Skin epidermis (tissue), 12 donors: ENCODE results near the gene SFI1.
"Not testable (repeated sequence)": the region's sequence is repeated elsewhere in the genome, so short reads cannot be mapped to it uniquely, and the experiment has no call there.

Source experiments
- H3K27ac ChIP-seq, 21 experiments: fragments of 200-600 bp; sonication (generic) in 11 of 21; one replicate each; pipeline ENCODE4 v1.5.0; 2020; ENCODE audit warnings: mild to moderate bottlenecking in 3 of 21, inconsistent platforms in 2 of 21, moderate library complexity in 2 of 21
- H3K4me3 ChIP-seq, 7 experiments: fragments of 200-600 bp; sonication (generic) in 2 of 7; one replicate each; pipeline ENCODE4 v1.5.0; 2020; ENCODE audit warnings: inconsistent platforms in 2 of 7, mild to moderate bottlenecking in 2 of 7, moderate library complexity in 1 of 7

SFI1 gene

DNA sequence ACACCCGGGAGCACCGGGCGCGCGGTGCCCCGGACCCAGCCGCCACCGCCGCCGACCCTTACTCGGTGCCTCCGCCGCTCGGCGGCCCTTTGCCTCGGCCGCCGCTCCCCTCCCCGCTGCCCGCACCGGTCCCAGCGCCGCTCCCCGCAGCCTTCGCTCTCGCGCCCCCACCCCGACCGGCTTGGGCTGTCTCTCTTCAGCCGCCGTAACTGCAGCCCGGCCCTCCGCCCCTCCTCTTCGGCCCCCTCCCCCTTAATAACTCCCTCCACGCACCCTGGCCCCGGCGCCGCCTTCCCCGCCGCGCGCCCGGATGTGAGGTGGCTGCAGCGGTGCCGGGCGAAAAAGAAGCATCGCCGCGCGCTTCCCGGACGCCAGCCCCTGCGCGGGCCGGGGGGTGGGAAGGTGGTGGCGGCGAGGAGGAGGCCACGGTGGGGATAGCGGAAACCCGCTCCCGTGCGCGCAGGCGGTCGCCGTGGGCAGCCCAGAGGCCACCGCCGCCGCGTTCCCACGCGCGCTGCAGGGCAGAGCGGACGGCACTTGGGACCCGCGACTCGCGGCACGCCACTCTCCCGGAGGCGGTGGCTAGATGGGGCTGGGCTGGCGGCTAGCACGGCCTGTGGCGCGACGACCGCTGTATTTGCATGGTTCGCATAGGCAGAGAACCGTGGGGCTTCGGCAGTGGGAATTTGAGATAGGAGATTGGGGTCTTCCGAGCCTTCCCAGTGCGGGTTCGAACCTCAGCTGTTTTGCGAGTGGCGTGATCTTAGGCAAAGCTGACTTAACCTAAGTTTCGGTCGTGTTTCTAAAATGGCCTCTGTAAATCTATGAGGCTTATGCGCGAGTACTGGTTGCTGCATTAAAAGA is 6.5 kb upstream of the SFI1 start, which contains the start of gene EIF4ENIF1:
Gene EIF4ENIF1 (minus strand): TSS at position 211 of the 864 bp plus-strand sequence. CDS start 1,124 bp downstream, outside the sequence.
- peak within 1 kb of the TSS; percentile 75 to 100 (median 98) for H3K27ac ChIP-seq
- peak within 1 kb of the TSS; percentile 62 to 89 (median 70) for H3K4me3 ChIP-seq

DNA sequence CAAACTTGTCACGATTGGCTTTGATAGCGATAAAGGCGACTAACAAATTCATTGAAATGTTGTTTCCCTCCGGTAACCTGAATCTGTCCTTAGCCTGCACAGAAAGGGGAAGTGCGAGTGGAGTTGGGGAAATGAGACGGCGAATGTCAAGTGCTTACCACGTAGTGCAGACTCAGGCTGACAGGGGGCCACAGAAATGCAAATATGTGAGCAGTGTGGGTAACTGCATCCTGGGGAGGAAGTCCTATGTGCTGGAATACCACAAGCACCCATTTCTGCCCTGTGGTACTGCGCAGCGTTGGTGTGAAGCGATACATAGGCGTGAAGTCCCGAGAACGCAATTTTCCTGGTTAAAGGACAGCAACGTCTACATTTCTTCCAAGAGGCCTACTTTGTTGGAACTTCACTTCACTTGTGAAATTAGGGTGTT is 5.8 kb upstream of the SFI1 start:
- H3K4me3 ChIP-seq = peak overlapping the region; percentile 62 to 89 (median 70)
- peak overlapping the region; percentile 75 to 100 (median 98) for H3K27ac ChIP-seq

DNA sequence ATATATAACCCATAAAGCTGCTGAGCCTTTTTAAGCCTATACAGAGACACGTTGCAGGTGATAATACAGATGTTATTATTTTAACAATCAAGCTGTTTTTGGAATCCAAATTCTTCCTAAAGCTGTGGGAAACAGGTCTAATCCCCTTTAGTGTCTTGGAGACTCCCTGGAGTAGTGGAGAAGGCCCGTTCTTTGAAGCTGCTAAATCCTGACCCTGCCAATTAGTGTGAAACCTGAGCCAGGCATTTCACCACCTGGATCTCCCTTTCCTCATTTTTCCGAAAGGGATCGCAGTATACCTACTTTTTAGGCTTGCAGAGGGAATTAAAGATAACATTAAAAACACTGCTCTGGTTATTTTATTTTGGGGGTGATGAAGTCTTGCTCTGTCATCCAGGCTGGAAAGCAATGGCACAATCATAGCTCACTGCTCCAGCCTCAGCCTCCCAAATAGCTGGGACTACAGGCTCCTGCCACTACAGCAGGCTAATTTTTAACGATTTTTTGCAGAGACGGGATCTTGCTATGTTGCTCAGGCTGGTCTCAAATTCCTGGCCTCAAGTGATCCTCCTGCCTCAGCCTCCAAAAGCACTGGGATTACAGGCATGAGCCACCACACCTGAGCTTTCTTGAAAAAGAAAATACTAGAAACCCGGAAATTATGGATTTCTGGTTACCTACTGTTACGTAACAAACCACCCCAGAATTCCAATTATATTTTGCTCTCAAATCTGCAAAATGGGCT is 4.9 kb upstream of the SFI1 start:
- H3K4me3 ChIP-seq = peak overlapping the region in 2 of 7 experiments; percentile 80 to 81
- peak overlapping the region in 19 of 21 experiments; percentile 4 to 100 (median 98) for H3K27ac ChIP-seq

- Histone ChIP-seq H3K4me3 (no peak overlapping the region), H3K27ac (peak overlapping the region in 9 of 21 experiments; percentile 4 to 100 (median 92))
Measured at GRCh38 chr22:31492151-31492550, 4.2 kb upstream of the SFI1 start.

- H3K4me3 ChIP-seq = not testable (repeated sequence)
- peak overlapping the region in 3 of 21 experiments; percentile 4 to 36 (median 10) for H3K27ac ChIP-seq
Measured at GRCh38 chr22:31493355-31493754, 3.0 kb upstream of the SFI1 start.

DNA sequence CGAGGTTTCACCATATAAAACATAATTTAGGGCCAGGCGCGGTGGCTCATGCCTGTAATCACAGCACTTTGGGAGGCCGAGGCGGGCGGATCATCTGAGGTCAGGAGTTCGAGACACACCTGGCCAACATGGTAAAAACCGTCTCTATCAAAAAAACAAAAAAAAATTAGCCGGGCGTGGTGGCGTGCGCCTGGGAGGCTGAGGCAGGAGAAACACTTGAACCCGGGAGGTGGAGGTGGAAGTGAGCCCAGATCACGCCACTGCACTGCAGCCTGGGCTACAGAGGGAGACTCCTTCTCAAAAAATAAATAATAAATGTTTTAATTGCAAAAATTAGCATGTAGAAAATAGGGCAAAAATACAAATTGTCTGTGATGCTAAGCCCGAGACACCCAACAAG is 993 bp upstream of the SFI1 start:
- H3K27ac ChIP-seq = peak overlapping the region in 17 of 21 experiments; percentile 48 to 89 (median 80)
- H3K4me3 ChIP-seq = peak overlapping the region in 6 of 7 experiments; percentile 63 to 84 (median 75)

- peak overlapping the region; percentile 23 to 89 (median 78) for H3K27ac ChIP-seq
- peak overlapping the region; percentile 63 to 89 (median 78) for H3K4me3 ChIP-seq
Measured at GRCh38 chr22:31496735-31497146, 405 bp downstream of the SFI1 start.

DNA sequence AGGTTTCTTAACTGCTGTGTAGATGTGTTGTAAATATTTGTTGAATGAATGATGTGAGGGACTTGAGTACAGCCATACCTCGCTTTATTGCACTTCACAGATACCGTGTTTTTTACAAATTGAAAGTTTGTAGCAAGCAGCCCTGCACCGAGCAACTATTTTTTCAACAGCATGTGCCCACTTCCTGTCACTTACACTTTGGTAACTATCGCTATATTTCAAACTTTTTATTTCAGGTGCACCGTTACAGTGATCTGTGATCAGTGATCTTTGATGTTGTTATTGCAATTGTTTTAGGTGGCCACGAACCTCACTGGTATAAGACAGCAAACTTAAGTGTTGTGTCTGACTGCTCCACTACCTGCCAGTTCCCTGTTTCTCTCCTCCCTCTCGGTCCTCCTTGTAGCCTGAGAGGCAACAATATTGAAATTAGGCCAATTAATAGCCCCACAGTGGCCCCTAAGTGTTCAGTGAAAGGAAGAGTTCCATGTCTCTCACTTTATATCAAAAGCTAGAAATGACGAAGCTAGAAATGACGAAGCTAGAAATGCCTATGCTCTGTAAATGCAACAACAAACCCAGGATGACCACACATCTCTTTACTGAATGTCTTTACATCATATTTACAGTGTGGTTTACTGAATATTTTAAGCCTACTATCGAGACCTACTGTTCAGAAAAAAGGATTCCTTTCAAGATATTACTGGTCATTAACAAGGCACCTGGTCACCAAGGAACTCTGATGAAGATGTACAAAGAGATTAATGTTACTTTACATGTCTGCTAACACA is 1.0 kb downstream of the SFI1 start:
- H3K27ac ChIP-seq = peak overlapping the region in 20 of 21 experiments; percentile 23 to 89 (median 78)

GRCh38 chr22:31501738-31502137 is 5.4 kb downstream of the SFI1 start:
- Histone ChIP-seq H3K4me3 (no peak overlapping the region), H3K27ac (no peak overlapping the region)

More for the DNA sequence above, 1.0 kb downstream of the SFI1 start:
- H3K4me3 ChIP-seq = peak overlapping the region; percentile 63 to 89 (median 78)

DNA sequence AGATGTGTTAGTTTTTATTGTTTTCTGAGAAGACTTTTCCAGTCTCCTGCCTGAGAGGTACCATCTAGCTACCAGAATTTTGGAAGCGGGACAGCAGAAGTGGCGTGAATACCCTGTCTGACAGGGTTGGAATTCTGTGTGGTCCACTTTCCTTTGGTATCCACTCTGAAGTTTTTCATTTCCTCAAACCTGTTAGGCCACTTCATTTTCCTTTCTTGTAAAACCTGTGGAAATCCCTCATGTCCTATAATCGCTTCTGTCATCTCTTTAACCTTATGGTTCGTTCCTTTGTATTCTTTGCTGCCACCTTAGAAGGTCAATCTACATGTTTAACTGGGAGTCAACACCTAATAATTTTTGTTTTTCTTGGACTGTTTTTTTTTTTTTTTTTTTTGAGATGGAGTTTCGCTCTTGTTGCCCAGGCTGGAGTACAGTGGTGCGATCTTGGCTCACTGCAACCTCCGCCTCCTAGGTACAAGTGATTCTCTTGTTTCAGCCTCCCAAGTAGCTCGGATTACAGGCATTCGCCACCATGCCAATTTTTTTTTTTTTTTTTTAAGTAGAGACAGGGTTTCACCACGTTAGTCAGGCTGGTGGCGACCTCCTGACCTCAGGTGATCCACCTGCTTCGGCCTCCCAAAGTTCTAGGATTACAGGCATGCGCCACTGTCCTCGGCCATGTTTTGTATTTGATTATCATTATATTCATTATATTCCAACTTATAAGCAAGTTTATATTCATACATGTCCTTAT is 7.1 kb downstream of the SFI1 start:
- H3K27ac ChIP-seq = no peak overlapping the region
- no peak overlapping the region for H3K4me3 ChIP-seq

- Histone ChIP-seq H3K27ac (no peak overlapping the region), H3K4me3 (no peak overlapping the region)
Measured at GRCh38 chr22:31504282-31504681, 7.9 kb downstream of the SFI1 start.

DNA sequence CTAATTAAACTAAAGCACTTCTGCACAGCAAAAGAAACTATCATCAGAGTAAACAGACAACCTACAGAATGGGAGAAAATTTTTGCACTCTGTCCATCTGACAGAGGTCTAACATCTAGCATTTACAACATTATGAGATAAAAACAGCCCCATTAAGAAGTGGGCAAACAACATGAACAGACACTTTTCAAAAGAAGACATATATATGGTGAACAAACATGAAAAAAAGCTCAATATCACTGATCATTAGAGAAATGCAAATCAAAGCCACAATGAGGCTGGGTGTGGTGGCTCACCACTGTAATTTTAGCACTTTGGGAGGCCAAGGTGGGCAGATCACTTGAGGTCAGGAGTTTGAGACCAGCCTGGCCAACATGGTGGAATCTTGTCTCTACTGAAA is 11.2 kb downstream of the SFI1 start:
- not testable (repeated sequence) for H3K4me3 ChIP-seq, H3K27ac ChIP-seq

DNA sequence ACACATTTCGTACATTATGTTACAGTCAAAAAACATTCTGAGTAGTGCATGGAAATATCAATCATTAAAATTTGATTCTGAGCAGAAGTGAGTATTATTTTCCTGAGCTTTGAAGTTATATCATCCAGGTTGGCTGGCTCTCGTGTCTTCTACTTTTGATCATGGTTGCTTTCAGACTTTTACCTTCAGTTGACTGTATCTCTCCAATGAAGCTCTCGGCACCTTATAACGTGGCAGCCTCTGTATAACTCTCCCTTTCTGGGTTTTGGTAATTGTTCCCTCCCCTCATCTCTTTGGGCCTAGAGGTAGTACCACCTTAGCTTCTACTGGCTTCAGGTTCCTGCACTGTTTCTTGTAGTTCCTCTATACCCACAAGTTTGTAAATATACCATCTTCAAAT is 12.2 kb downstream of the SFI1 start:
- H3K4me3 ChIP-seq = no peak overlapping the region
- no peak overlapping the region for H3K27ac ChIP-seq

GRCh38 chr22:31509061-31509762 is 12.9 kb downstream of the SFI1 start:
- Histone ChIP-seq H3K4me3 (no peak overlapping the region), H3K27ac (no peak overlapping the region)

DNA sequence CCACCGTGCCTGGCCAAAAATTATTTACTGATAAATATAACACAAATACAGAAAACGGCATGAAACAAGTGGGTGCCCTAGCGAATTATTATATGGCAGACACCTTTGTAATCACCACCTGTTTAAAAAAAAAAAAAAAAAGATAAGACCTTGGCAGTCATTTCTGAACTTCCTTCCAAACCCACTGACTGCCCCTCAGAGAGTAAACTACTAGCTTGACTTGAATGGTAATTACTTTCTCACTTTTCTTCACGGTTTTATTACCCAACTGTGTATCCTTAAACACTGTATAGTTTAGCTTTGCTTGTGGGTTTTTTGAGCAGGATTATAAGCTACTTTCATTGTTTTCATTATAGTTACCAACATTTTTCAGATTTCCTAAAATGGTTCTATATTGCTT is 23.7 kb downstream of the SFI1 start:
- H3K27ac ChIP-seq = no peak overlapping the region
- H3K4me3 ChIP-seq = no peak overlapping the region

- H3K27ac ChIP-seq, H3K4me3 ChIP-seq: not testable (repeated sequence)
Measured at GRCh38 chr22:31524132-31524531, 27.8 kb downstream of the SFI1 start.

GRCh38 chr22:31526270-31526669 is 29.9 kb downstream of the SFI1 start:
- no peak overlapping the region for H3K4me3 ChIP-seq
- H3K27ac ChIP-seq = no peak overlapping the region

DNA sequence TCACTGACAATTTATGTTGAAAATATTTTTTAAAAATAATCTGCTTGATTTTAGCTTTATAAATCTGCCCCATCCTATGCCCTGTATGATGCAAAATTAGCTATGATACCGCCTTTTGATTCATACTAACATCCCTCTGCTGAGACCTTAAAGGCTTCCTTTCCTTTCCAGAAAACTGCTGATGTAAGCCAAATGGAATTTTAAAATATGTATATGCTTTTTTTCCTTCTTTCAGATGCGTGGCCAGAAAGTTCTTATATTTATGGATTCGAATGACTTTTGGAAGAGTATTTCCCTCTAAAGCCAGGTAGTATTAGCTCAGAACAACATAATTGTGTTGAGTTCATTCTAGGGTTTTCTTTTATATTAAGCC is 34.5 kb downstream of the SFI1 start:
- Histone ChIP-seq H3K27ac (peak overlapping the region in 1 of 21 experiments; percentile 34), H3K4me3 (no peak overlapping the region)
